CD4-positive, alpha-beta T cell treated with Interleukin-2 at 100 ng/mL for 4 hours (primary cell): ENCODE results near the gene LZTR1.
A peak's percentile ranks its signal among the peaks of the same experiment; 100 is the strongest.
"Not testable (repeated sequence)": the region's sequence is repeated elsewhere in the genome, so short reads cannot be mapped to it uniquely, and the experiment has no call there.

Source experiments
- DNase-seq: peaks from one replicate; pipeline ENCODE4 v3.0.0-alpha.2; 2020; ENCODE audit warnings: low spot score

Gene LZTR1

GRCh38 chr22:20981787-20982562 is at the start of gene LZTR1:
Gene LZTR1, plus strand, starts transcription at chr22:20982297. Its CDS starts 75 bp downstream, at chr22:20982372.
- DNase-seq = peak; percentile 69

GRCh38 chr22:20933910-20934309 is 48.2 kb upstream of the LZTR1 start:
- DNase-seq = no peak

- DNase-seq = not testable (repeated sequence)
These were observed 47.0 kb upstream of the LZTR1 start for GRCh38 chr22:20935049-20935448.

GRCh38 chr22:20935780-20936539 is 46.1 kb upstream of the LZTR1 start:
- DNase-seq = not testable (repeated sequence)

- DNase-seq = no peak
These were observed 44.9 kb upstream of the LZTR1 start for GRCh38 chr22:20937031-20937793.

- DNase-seq = no peak
These were observed 44.1 kb upstream of the LZTR1 start for GRCh38 chr22:20937794-20938671.

- DNase-seq = not testable (repeated sequence)
These were observed 42.5 kb upstream of the LZTR1 start for GRCh38 chr22:20939457-20940185.

GRCh38 chr22:20940186-20940651 is 41.9 kb upstream of the LZTR1 start:
- DNase-seq = no peak

- DNase-seq = no peak
These were observed 41.2 kb upstream of the LZTR1 start for GRCh38 chr22:20940904-20941385.

GRCh38 chr22:20942203-20942902 is 39.7 kb upstream of the LZTR1 start:
- DNase-seq = not testable (repeated sequence)

GRCh38 chr22:20943104-20943933 is 38.8 kb upstream of the LZTR1 start:
- DNase-seq = no peak

GRCh38 chr22:20944042-20944441 is 38.1 kb upstream of the LZTR1 start:
- DNase-seq = no peak

GRCh38 chr22:20945578-20945934 is 36.5 kb upstream of the LZTR1 start:
- no peak for DNase-seq

- no peak for DNase-seq
These were observed 35.8 kb upstream of the LZTR1 start for GRCh38 chr22:20946080-20946986.

- no peak for DNase-seq
These were observed 35.1 kb upstream of the LZTR1 start for GRCh38 chr22:20946991-20947390.

- no peak for DNase-seq
These were observed 33.6 kb upstream of the LZTR1 start for GRCh38 chr22:20948450-20948849.

GRCh38 chr22:20948989-20949388 is 33.1 kb upstream of the LZTR1 start:
- no peak for DNase-seq

GRCh38 chr22:20949698-20950183 is 32.4 kb upstream of the LZTR1 start:
- DNase-seq = no peak
